ENCODE data around the gene C4A. TPM values are rescaled to one million over a fixed set of nuclear protein-coding genes. Genes with fewer than 3 reads are reported as not detected.
"Not testable (repeated sequence)": the region's sequence is repeated elsewhere in the genome, so short reads cannot be mapped to it uniquely, and the experiment has no call there.

C4A gene
- total RNA-seq, 1 experiment from 2014 or later, result 4.3 TPM

GRCh38 chr6:32007086-32007485, 25.2 kb downstream of the C4A start:
- H3K9ac ChIP-seq (ENCODE audit: extremely low read depth, insufficient read length, low read length); H3K9me3 Mint-ChIP-seq; H2BK120ac ChIP-seq (ENCODE audit: low read depth, low read length, poor library complexity, severe bottlenecking); H3K18ac ChIP-seq (ENCODE audit: insufficient read length, low read depth, low read length); H4K20me1 ChIP-seq (ENCODE audit: control insufficient read depth, insufficient read depth, insufficient read length); H3K4me2 ChIP-seq (ENCODE audit: insufficient read depth, insufficient read length, low read length); H3K14ac ChIP-seq (ENCODE audit: insufficient read depth, low read length); H3K56ac ChIP-seq (ENCODE audit: insufficient read length, low read depth, low read length); H3K27ac Mint-ChIP-seq; H2BK15ac ChIP-seq (ENCODE audit: low read depth, low read length); H2AK5ac ChIP-seq (ENCODE audit: insufficient read length, low read length); H3K23ac ChIP-seq (ENCODE audit: insufficient read length, low read depth, low read length); H3K27me3 ChIP-seq (ENCODE audit: insufficient read depth, low read length); H3K4ac ChIP-seq (ENCODE audit: low read depth, low read length); H4K5ac ChIP-seq (ENCODE audit: insufficient read length, low read depth, low read length); H2BK12ac ChIP-seq (ENCODE audit: insufficient read length, low read depth, low read length); H4K8ac ChIP-seq (replicated peaks; ENCODE audit: insufficient read length, low read depth, low read length); H3K23me2 ChIP-seq (ENCODE audit: insufficient read length, low read depth, low read length, poor library complexity, severe bottlenecking); H3K4me1 Mint-ChIP-seq; H3K79me2 ChIP-seq (ENCODE audit: insufficient read depth, low read length); H3K36me3 Mint-ChIP-seq (ENCODE audit: insufficient read depth in 1 of 3, low read depth in 3 of 3); H4K91ac ChIP-seq (ENCODE audit: insufficient read length, low read depth, low read length); H3K79me1 ChIP-seq (ENCODE audit: insufficient read depth, low read depth, low read length, poor library complexity, severe bottlenecking); H3K4me1 ChIP-seq (ENCODE audit: insufficient read depth, low read length); DNase-seq; H2AFZ ChIP-seq (ENCODE audit: low read length); H2BK20ac ChIP-seq (ENCODE audit: low read depth, low read length, poor library complexity, severe bottlenecking); H3K9me3 ChIP-seq (ENCODE audit: control insufficient read depth, low read depth, low read length); H3K27ac ChIP-seq (ENCODE audit: insufficient read length, low read depth, low read length); H3K27me3 Mint-ChIP-seq (ENCODE audit: low read depth); H2BK5ac ChIP-seq (ENCODE audit: insufficient read length, low read length); H3T11ph ChIP-seq (ENCODE audit: low read length); H3K4me3 Mint-ChIP-seq: not testable (repeated sequence)
- no CpG with 5 or more reads among the region's 12 CpGs for WGBS (ENCODE audit: extremely low coverage, insufficient read length, low lambda C conversion rate)

DNA sequence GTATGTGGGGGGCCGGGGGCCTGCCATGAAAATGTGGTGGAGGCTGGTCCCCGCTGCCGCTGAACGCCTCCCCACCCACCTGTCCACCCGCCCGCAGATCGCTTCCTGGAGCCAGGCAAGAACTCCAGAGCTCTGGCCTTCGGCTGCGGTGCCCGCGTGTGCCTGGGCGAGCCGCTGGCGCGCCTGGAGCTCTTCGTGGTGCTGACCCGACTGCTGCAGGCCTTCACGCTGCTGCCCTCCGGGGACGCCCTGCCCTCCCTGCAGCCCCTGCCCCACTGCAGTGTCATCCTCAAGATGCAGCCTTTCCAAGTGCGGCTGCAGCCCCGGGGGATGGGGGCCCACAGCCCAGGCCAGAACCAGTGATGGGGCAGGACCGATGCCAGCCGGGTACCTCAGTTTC, 26.2 kb downstream of the C4A start:
- H3K56ac ChIP-seq (ENCODE audit: insufficient read length, low read depth, low read length); H3K27ac Mint-ChIP-seq; H3K9me3 ChIP-seq (ENCODE audit: control insufficient read depth, low read depth, low read length); DNase-seq; H2BK120ac ChIP-seq (ENCODE audit: low read depth, low read length, poor library complexity, severe bottlenecking); H3K79me2 ChIP-seq (ENCODE audit: insufficient read depth, low read length); H2BK15ac ChIP-seq (ENCODE audit: low read depth, low read length); H2AK5ac ChIP-seq (ENCODE audit: insufficient read length, low read length); H3K9ac ChIP-seq (ENCODE audit: extremely low read depth, insufficient read length, low read length); H3K18ac ChIP-seq (ENCODE audit: insufficient read length, low read depth, low read length); H3K27me3 ChIP-seq (ENCODE audit: insufficient read depth, low read length); H2BK20ac ChIP-seq (ENCODE audit: low read depth, low read length, poor library complexity, severe bottlenecking); H2BK12ac ChIP-seq (ENCODE audit: insufficient read length, low read depth, low read length); H4K8ac ChIP-seq (replicated peaks; ENCODE audit: insufficient read length, low read depth, low read length); H3T11ph ChIP-seq (ENCODE audit: low read length); H3K36me3 Mint-ChIP-seq (ENCODE audit: insufficient read depth in 1 of 3, low read depth in 3 of 3); H3K79me1 ChIP-seq (ENCODE audit: insufficient read depth, low read depth, low read length, poor library complexity, severe bottlenecking); H2AFZ ChIP-seq (ENCODE audit: low read length); H3K4ac ChIP-seq (ENCODE audit: low read depth, low read length); H3K23me2 ChIP-seq (ENCODE audit: insufficient read length, low read depth, low read length, poor library complexity, severe bottlenecking); H3K9me3 Mint-ChIP-seq; H3K23ac ChIP-seq (ENCODE audit: insufficient read length, low read depth, low read length); H3K4me1 Mint-ChIP-seq; H3K14ac ChIP-seq (ENCODE audit: insufficient read depth, low read length); H3K4me3 Mint-ChIP-seq; H3K27me3 Mint-ChIP-seq (ENCODE audit: low read depth); H4K91ac ChIP-seq (ENCODE audit: insufficient read length, low read depth, low read length); H2BK5ac ChIP-seq (ENCODE audit: insufficient read length, low read length); H3K4me2 ChIP-seq (ENCODE audit: insufficient read depth, insufficient read length, low read length); H3K27ac ChIP-seq (ENCODE audit: insufficient read length, low read depth, low read length); H3K4me1 ChIP-seq (ENCODE audit: insufficient read depth, low read length); H4K5ac ChIP-seq (ENCODE audit: insufficient read length, low read depth, low read length); H4K20me1 ChIP-seq (ENCODE audit: control insufficient read depth, insufficient read depth, insufficient read length): not testable (repeated sequence)
- WGBS (ENCODE audit: extremely low coverage, insufficient read length, low lambda C conversion rate), result no CpG with 5 or more reads among the region's 24 CpGs

Measured in H9 (cell line).